Activated CD4-positive, alpha-beta T cell treated with anti-CD3 and anti-CD28 coated beads for 36 hours (primary cell): ENCODE data around the gene NCKAP5. TPM values are rescaled to one million over a fixed set of nuclear protein-coding genes. Genes with fewer than 3 reads are reported as not detected.

ENCODE experiments used
- ATAC-seq: fragments of 200-7000 bp; cut with Tn5 transposase; one replicate; pipeline ENCODE4 v1.10.0; 2021; ENCODE audit warnings: mild to moderate bottlenecking, moderate library complexity
- CTCF ChIA-PET: fragments of 350-600 bp; sonication (Branson Sonifier 250); formaldehyde crosslinking; loops from one replicate; lab custom pipeline; 2021; ENCODE audit warnings: antibody characterized with exemption; lab: Charles Lee
- POLR2A ChIA-PET: fragments of 350-600 bp; sonication (Branson Sonifier 250); formaldehyde crosslinking; loops from one replicate; lab custom pipeline; 2021; ENCODE audit warnings: antibody characterized with exemption, inconsistent platforms; lab: Charles Lee
- DNase-seq: peaks from one replicate; pipeline ENCODE4 v3.0.0-alpha.2; 2020
- H3K27ac Mint-ChIP-seq: one replicate; pipeline ENCODE4 v1.8.0; 2021; ENCODE audit warnings: mixed read lengths
- H3K27me3 Mint-ChIP-seq: one replicate; pipeline ENCODE4 v1.8.0; 2021; ENCODE audit warnings: mixed read lengths
- H3K36me3 Mint-ChIP-seq: one replicate; pipeline ENCODE4 v1.8.0; 2021; ENCODE audit warnings: low read depth, mixed read lengths
- H3K4me1 Mint-ChIP-seq: one replicate; pipeline ENCODE4 v1.8.0; 2021; ENCODE audit warnings: mixed read lengths
- H3K4me3 Mint-ChIP-seq: one replicate; pipeline ENCODE4 v1.8.0; 2021; ENCODE audit warnings: mild to moderate bottlenecking, moderate library complexity, mixed read lengths
- H3K9me3 Mint-ChIP-seq: one replicate; pipeline ENCODE4 v1.8.0; 2021; ENCODE audit warnings: low read depth, mixed read lengths
- intact Hi-C, 2 experiments: fragments of 100-400 bp; cut with DNase I in 1 of 2; cut with micrococcal nuclease in 1 of 2; formaldehyde crosslinking; loops; one replicate each; pipeline versions ENCODE4 v1.14.2 to v1.15.1; 2022 to 2024; cut with DNase I, micrococcal nuclease
- total RNA-seq, 2 experiments: library from RNA; stranded (reverse); gene quantifications; one replicate each; pipeline ENCODE4 v1.2.3, GENCODE V29; 2021

NCKAP5 gene
- total RNA-seq, 2 experiments from 2014 or later, result not detected

GRCh38 chr2:132665401-132666140, 902.7 kb downstream of the NCKAP5 start:
- Mint-ChIP-seq H3K9me3 (no peaks in the 10 kb centered on the region), H3K36me3 (no peaks in the 10 kb centered on the region), H3K4me3 (no peak overlapping the region), H3K27me3 (peaks cover 21% of the 10 kb centered on the region), H3K4me1 (no peaks in the 10 kb centered on the region), H3K27ac (no peak overlapping the region)
- POLR2A ChIA-PET, result no interaction called here
- intact Hi-C loops, result no loop called here
- DNase-seq (no peak), ATAC-seq (no peak)
- CTCF ChIA-PET, result no interaction called here

GRCh38 chr2:132664096-132664495, 904.2 kb downstream of the NCKAP5 start:
- Mint-ChIP-seq H3K4me3 (no peak overlapping the region), H3K27me3 (peaks cover 18% of the 10 kb centered on the region), H3K36me3 (no peaks in the 10 kb centered on the region), H3K9me3 (no peaks in the 10 kb centered on the region), H3K27ac (no peak overlapping the region), H3K4me1 (no peaks in the 10 kb centered on the region)
- CTCF ChIA-PET, result no interaction called here
- DNase-seq (no peak), ATAC-seq (no peak)
- POLR2A ChIA-PET, result interaction anchor here (0.5 kb wide), 1 partner anchor 1116 kb away, joined by 4 read pairs; no protein-coding TSS in a partner anchor
- intact Hi-C loops, result no loop called here

- Mint-ChIP-seq H3K4me3 (no peak overlapping the region), H3K27ac (no peak overlapping the region), H3K9me3 (no peaks in the 10 kb centered on the region), H3K4me1 (no peaks in the 10 kb centered on the region), H3K27me3 (peaks cover 11% of the 10 kb centered on the region), H3K36me3 (no peaks in the 10 kb centered on the region)
- ChIA-PET POLR2A (no interaction called here), CTCF (no interaction called here)
- DNase-seq (no peak), ATAC-seq (no peak)
- intact Hi-C loops, result no loop called here
These were observed 905.5 kb downstream of the NCKAP5 start for GRCh38 chr2:132662732-132663131.

GRCh38 chr2:132659331-132659730, 908.9 kb downstream of the NCKAP5 start:
- no peak overlapping the region for H3K27ac Mint-ChIP-seq
- no peaks in the 10 kb centered on the region for H3K9me3 Mint-ChIP-seq
- ChIA-PET POLR2A (no interaction called here), CTCF (no interaction called here)
- H3K36me3 Mint-ChIP-seq, result no peaks in the 10 kb centered on the region
- ATAC-seq (no peak), DNase-seq (no peak)
- intact Hi-C loops, result no loop called here
- H3K27me3 Mint-ChIP-seq, result peaks cover 8% of the 10 kb centered on the region
- H3K4me1 Mint-ChIP-seq, result no peaks in the 10 kb centered on the region
- H3K4me3 Mint-ChIP-seq, result no peak overlapping the region

DNA sequence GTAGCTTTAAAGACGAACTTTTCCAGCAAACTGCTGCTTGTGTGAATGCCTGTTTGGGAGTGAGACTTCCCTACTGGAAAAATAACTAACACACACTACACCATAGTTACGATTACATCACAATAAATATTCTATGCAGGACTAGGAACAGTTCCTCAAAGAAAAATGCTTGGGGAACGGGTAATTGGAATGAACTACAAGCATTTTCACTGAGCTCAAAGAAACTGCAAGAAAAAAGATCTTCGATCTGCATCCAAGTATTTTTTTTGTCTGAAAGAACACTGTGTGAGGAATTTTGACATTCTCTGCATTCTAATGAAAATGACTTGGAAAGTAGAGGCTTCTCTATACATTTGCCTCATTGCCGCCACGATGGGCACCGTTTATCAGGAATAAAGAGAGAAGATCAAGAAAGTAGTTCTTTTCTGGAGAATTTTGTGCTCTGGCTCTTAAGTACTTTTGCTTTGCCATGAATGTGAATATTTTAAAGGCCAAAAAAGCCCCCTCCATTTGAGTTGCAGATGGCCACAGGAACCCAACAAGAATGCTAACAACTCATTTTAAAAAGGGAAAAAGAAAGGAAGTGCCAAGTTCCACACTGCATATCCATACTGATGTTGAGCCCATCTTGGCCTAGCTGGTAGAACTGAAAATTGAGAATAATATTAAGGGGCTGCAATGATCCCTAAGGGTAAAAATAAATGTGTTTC, 911.8 kb downstream of the NCKAP5 start:
- no peaks in the 10 kb centered on the region for H3K4me1 Mint-ChIP-seq
- ChIA-PET CTCF (no interaction called here), POLR2A (no interaction called here)
- no peak overlapping the region for H3K4me3 Mint-ChIP-seq
- H3K9me3 Mint-ChIP-seq, result no peaks in the 10 kb centered on the region
- H3K36me3 Mint-ChIP-seq, result no peaks in the 10 kb centered on the region
- H3K27ac Mint-ChIP-seq, result no peak overlapping the region
- ATAC-seq, result no peak
- intact Hi-C loops, result no loop called here
- H3K27me3 Mint-ChIP-seq, result peaks cover 5% of the 10 kb centered on the region
- DNase-seq, result no peak

GRCh38 chr2:132654968-132655367, 913.3 kb downstream of the NCKAP5 start:
- POLR2A ChIA-PET, result no interaction called here
- Mint-ChIP-seq H3K27ac (no peak overlapping the region), H3K4me3 (no peak overlapping the region), H3K9me3 (no peaks in the 10 kb centered on the region), H3K27me3 (peaks cover 3% of the 10 kb centered on the region), H3K36me3 (no peaks in the 10 kb centered on the region), H3K4me1 (no peaks in the 10 kb centered on the region)
- DNase-seq (no peak), ATAC-seq (no peak)
- CTCF ChIA-PET, result no interaction called here
- intact Hi-C loops, result no loop called here

GRCh38 chr2:132654335-132654734, 913.9 kb downstream of the NCKAP5 start:
- intact Hi-C loops, result no loop called here
- H3K4me3 Mint-ChIP-seq, result no peak overlapping the region
- H3K27me3 Mint-ChIP-seq, result peaks cover 3% of the 10 kb centered on the region
- ChIA-PET CTCF (no interaction called here), POLR2A (no interaction called here)
- ATAC-seq, result no peak
- DNase-seq, result no peak
- no peak overlapping the region for H3K27ac Mint-ChIP-seq
- no peaks in the 10 kb centered on the region for H3K9me3 Mint-ChIP-seq
- H3K36me3 Mint-ChIP-seq, result no peaks in the 10 kb centered on the region
- H3K4me1 Mint-ChIP-seq, result no peaks in the 10 kb centered on the region

- intact Hi-C loops, result no loop called here
- H3K9me3 Mint-ChIP-seq, result no peaks in the 10 kb centered on the region
- POLR2A ChIA-PET, result no interaction called here
- no peak overlapping the region for H3K4me3 Mint-ChIP-seq
- DNase-seq (no peak), ATAC-seq (no peak)
- no peak overlapping the region for H3K27ac Mint-ChIP-seq
- no peaks in the 10 kb centered on the region for H3K36me3 Mint-ChIP-seq
- CTCF ChIA-PET, result no interaction called here
- H3K4me1 Mint-ChIP-seq, result no peaks in the 10 kb centered on the region
- H3K27me3 Mint-ChIP-seq, result peaks cover 8% of the 10 kb centered on the region
These were observed 915.8 kb downstream of the NCKAP5 start for GRCh38 chr2:132652474-132652873.

GRCh38 chr2:132651115-132652045, 916.9 kb downstream of the NCKAP5 start:
- ATAC-seq (no peak), DNase-seq (no peak)
- POLR2A ChIA-PET, result no interaction called here
- Mint-ChIP-seq H3K27me3 (peaks cover 8% of the 10 kb centered on the region), H3K4me3 (no peak overlapping the region), H3K9me3 (no peaks in the 10 kb centered on the region), H3K36me3 (no peaks in the 10 kb centered on the region), H3K27ac (no peak overlapping the region), H3K4me1 (no peaks in the 10 kb centered on the region)
- CTCF ChIA-PET, result interaction anchor here (0.9 to 1.2 kb wide), 2 partner anchors 28 to 104 kb away, joined by 3 read pairs; no protein-coding TSS in a partner anchor
- intact Hi-C loops, result no loop called here

- Mint-ChIP-seq H3K4me3 (no peak overlapping the region), H3K27ac (no peak overlapping the region), H3K36me3 (no peaks in the 10 kb centered on the region), H3K9me3 (no peaks in the 10 kb centered on the region), H3K4me1 (no peaks in the 10 kb centered on the region), H3K27me3 (peaks cover 16% of the 10 kb centered on the region)
- intact Hi-C loops, result no loop called here
- CTCF ChIA-PET, result no interaction called here
- POLR2A ChIA-PET, result no interaction called here
- DNase-seq, result no peak
- ATAC-seq, result no peak
These were observed 921.6 kb downstream of the NCKAP5 start for GRCh38 chr2:132646540-132647108.
